Measurements from ENCODE around the gene SPAG4. TPM values are rescaled to one million over a fixed set of nuclear protein-coding genes. Genes with fewer than 3 reads are reported as not detected.
A peak's percentile ranks its signal among the peaks of the same experiment; 100 is the strongest.

Gene SPAG4
- total RNA-seq, 2 donors from 2014 or later = 17.9 to 22.1 TPM

GRCh38 chr20:35618263-35619131, 2.9 kb downstream of the SPAG4 start:
- peaks cover 39% of the 10 kb centered on the region for H3K4me1 ChIP-seq
- TF ChIP-seq CTCF (IDR thresholded peaks at IDR 0.05) = no peak
- no peak for TF ChIP-seq POLR2A (IDR thresholded peaks at IDR 0.05)
- H3K9me3 ChIP-seq = no peaks in the 10 kb centered on the region
- ATAC-seq = no peak
- no peaks in the 10 kb centered on the region for H3K36me3 ChIP-seq (replicated peaks in 1 of 2; ENCODE audit: insufficient read depth in 1 of 2, low read depth in 2 of 2)
- 6 to 10% methylated on average over 22 to 35 of the region's 35 CpGs for WGBS, 2 donors
- DNase-seq = peak in 3 of 4 donors; percentile 16 to 41 (median 33)
- H3K27ac ChIP-seq = peak overlapping the region in 3 of 4 donors; percentile 23 to 93 (median 90)
- no peaks in the 10 kb centered on the region for H3K27me3 ChIP-seq
- intact Hi-C loops (cut with DNase I) = no loop called here
- no peak overlapping the region for H3K4me3 ChIP-seq

- Histone ChIP-seq H3K4me3 (no peak overlapping the region), H3K27me3 (no peaks in the 10 kb centered on the region), H3K27ac (peak overlapping the region in 3 of 4 donors; percentile 18 to 26 (median 23)), H3K4me1 (peaks cover 39% of the 10 kb centered on the region), H3K9me3 (no peaks in the 10 kb centered on the region), H3K36me3 (replicated peaks in 1 of 2; ENCODE audit: insufficient read depth in 1 of 2, low read depth in 2 of 2) (no peaks in the 10 kb centered on the region)
- DNase-seq = peak; percentile 79 to 88 (median 85)
- intact Hi-C loops (cut with DNase I) = no loop called here
- TF ChIP-seq POLR2A (IDR thresholded peaks at IDR 0.05) (no peak), CTCF (IDR thresholded peaks at IDR 0.05) (peak in 3 of 7 experiments; percentile 14 to 24 (median 23))
- 6 to 71% methylated on average over 5 to 49 of the region's 49 CpGs for WGBS, 2 donors
- ATAC-seq = peak; percentile 15
These were observed 3.8 kb downstream of the SPAG4 start for GRCh38 chr20:35619196-35620095.

GRCh38 chr20:35620818-35621559, 5.4 kb downstream of the SPAG4 start:
- intact Hi-C loops (cut with DNase I) = no loop called here
- TF ChIP-seq POLR2A (IDR thresholded peaks at IDR 0.05) (no peak), CTCF (IDR thresholded peaks at IDR 0.05) (no peak)
- Histone ChIP-seq H3K36me3 (replicated peaks in 1 of 2; ENCODE audit: insufficient read depth in 1 of 2, low read depth in 2 of 2) (peaks cover 0 to 8% of the 10 kb centered on the region in 2 donors), H3K4me3 (no peak overlapping the region), H3K27me3 (no peaks in the 10 kb centered on the region), H3K27ac (no peak overlapping the region), H3K4me1 (peaks cover 33% of the 10 kb centered on the region), H3K9me3 (no peaks in the 10 kb centered on the region)
- WGBS, 2 donors = 89 to 91% methylated on average over 6 to 11 of the region's 11 CpGs
- no peak for DNase-seq
- ATAC-seq = no peak

GRCh38 chr20:35621560-35621946, 5.9 kb downstream of the SPAG4 start:
- ATAC-seq (no peak), DNase-seq (no peak)
- no peak overlapping the region for H3K4me3 ChIP-seq
- no peaks in the 10 kb centered on the region for H3K9me3 ChIP-seq
- no peaks in the 10 kb centered on the region for H3K27me3 ChIP-seq
- H3K4me1 ChIP-seq = peaks cover 33% of the 10 kb centered on the region
- peaks cover 0 to 14% of the 10 kb centered on the region in 2 donors for H3K36me3 ChIP-seq (replicated peaks in 1 of 2; ENCODE audit: insufficient read depth in 1 of 2, low read depth in 2 of 2)
- intact Hi-C loops (cut with DNase I) = no loop called here
- 84 to 92% methylated on average over 2 of the region's 2 CpGs for WGBS, 2 donors
- TF ChIP-seq POLR2A (IDR thresholded peaks at IDR 0.05) (no peak), CTCF (IDR thresholded peaks at IDR 0.05) (peak in 1 of 7 experiments; percentile 5)
- no peak overlapping the region for H3K27ac ChIP-seq
